Prostate gland (tissue), 2 donors: ENCODE measurements around the gene PASK.

ENCODE experiments used
- POLR2A ChIP-seq: fragments of 450-650 bp; IDR thresholded peaks from one replicate; pipeline ENCODE4 v1.6.1; 2016; ENCODE audit warnings: antibody characterized with exemption, mild to moderate bottlenecking
- POLR2AphosphoS5 ChIP-seq: sonication (generic); formaldehyde crosslinking; IDR thresholded peaks from one replicate; pipeline ENCODE4 v1.6.1; 2017; ENCODE audit warnings: antibody characterized with exemption
- TF ChIP-seq, protein P1 (sequence below), 4 experiments: fragments of 200-600 bp in 2 of 4; fragments of 450-650 bp in 2 of 4; sonication (generic) in 2 of 4; IDR thresholded peaks; 1 replicate in 3 of 4; 2 replicates in 1 of 4; pipeline ENCODE4 v1.5.1; 2016 to 2019; ENCODE audit warnings: antibody characterized with exemption in 4 of 4, mild to moderate bottlenecking in 2 of 4, moderate library complexity in 2 of 4

DNA sequence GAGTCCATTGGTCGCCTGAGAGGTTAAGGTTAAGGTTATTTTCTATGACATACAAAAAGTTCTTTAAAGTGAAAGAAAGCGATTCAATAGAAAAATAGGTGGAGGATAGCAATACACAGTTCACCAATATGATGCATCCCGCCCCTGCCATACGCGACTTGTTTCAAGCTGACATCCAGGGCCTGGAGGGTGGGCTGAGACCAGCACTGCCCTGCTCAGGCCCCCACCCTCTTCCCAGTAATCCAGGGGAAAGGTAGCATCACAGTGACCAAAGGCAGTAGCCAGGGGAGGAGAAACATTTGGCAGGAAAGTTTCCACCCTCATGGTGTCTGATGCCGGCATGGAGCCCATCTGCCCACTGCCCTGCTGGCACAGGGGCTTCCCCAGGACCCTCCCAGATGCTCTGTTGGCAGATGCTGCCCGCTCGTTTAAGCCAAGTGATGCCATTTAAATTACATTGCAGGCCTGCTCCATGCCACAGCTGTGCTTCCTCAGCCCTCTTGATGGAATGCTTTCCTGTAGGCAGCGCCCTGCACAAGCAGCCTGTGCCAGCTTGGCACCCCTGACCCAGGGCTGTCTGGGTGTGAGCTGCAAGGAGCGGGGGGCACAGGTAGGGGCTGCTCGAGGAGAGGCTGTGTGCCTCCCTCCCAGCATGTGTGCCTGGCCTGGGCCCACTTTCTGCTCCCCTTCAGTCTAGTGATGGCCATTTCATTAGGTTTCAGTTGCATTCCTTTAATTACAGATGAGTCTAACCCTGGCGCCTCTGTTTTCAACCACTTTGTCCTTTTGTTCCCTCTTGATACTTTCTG, 28.5 kb upstream of the PASK start:
- TF ChIP-seq, protein P1, sequence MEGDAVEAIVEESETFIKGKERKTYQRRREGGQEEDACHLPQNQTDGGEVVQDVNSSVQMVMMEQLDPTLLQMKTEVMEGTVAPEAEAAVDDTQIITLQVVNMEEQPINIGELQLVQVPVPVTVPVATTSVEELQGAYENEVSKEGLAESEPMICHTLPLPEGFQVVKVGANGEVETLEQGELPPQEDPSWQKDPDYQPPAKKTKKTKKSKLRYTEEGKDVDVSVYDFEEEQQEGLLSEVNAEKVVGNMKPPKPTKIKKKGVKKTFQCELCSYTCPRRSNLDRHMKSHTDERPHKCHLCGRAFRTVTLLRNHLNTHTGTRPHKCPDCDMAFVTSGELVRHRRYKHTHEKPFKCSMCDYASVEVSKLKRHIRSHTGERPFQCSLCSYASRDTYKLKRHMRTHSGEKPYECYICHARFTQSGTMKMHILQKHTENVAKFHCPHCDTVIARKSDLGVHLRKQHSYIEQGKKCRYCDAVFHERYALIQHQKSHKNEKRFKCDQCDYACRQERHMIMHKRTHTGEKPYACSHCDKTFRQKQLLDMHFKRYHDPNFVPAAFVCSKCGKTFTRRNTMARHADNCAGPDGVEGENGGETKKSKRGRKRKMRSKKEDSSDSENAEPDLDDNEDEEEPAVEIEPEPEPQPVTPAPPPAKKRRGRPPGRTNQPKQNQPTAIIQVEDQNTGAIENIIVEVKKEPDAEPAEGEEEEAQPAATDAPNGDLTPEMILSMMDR (IDR thresholded peaks at IDR 0.05) = no peak
- no peak for TF ChIP-seq POLR2AphosphoS5
- TF ChIP-seq POLR2A = no peak
